ENCODE results near the gene TECPR2. TPM values are rescaled to one million over a fixed set of nuclear protein-coding genes. Genes with fewer than 3 reads are reported as not detected.

The TECPR2 gene
- total RNA-seq, 1 experiment from 2014 or later = 12.2 TPM

DNA sequence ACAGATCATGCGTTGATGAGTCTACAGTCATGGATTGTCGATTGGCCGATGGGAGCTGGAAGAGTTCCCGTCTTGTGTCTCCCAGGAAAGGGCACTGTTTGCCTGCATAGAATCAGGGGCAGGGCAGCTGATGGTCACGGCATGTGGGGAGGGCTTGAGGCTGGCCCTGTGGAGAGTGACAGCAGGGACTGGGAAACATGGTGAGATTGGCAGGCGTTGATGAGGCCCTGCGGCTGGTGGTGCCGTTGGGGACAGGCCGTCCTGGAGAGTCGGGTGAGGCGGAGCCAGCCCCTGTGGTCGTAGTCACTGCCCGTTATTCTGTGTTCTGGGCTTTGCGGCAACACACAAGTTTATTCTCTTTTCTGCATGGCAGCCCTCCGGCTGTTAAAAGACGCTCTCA is 52.9 kb downstream of the TECPR2 start:
- Histone ChIP-seq H3K4me1 (ENCODE audit: control insufficient read depth in 1 of 2, insufficient read depth in 2 of 2, low read length in 2 of 2) (no peaks in the 10 kb centered on the region), H3K36me3 (ENCODE audit: control insufficient read depth in 1 of 2, insufficient read depth in 2 of 2, low read length in 2 of 2) (no peaks in the 10 kb centered on the region), H3K4me2 (ENCODE audit: low read length) (no peak overlapping the region), H3K4me3 (replicated peaks in 1 of 2; ENCODE audit: low read depth in 1 of 2, low read length in 2 of 2) (no peak overlapping the region), H3K9me2 (ENCODE audit: insufficient read depth) (no peaks in the 10 kb centered on the region), H3K79me2 (ENCODE audit: insufficient read depth, low read length) (no peaks in the 10 kb centered on the region), H3K9ac (ENCODE audit: low read length) (no peak overlapping the region), H3K27me3 (ENCODE audit: insufficient read depth, low read length) (no peaks in the 10 kb centered on the region), H4K20me1 (ENCODE audit: insufficient read depth) (no peaks in the 10 kb centered on the region), H2AFZ (ENCODE audit: low read depth, low read length, poor library complexity, severe bottlenecking) (no peak overlapping the region), H3K27ac (ENCODE audit: low read depth, low read length) (no peak overlapping the region), H3K9me3 (ENCODE audit: control insufficient read depth in 1 of 2, insufficient read depth in 1 of 2, low read depth in 1 of 2, low read length in 2 of 2) (no peaks in the 10 kb centered on the region)
- TF ChIP-seq ZNF274 (IDR thresholded peaks at IDR 0.05; ENCODE audit: low read depth, low read length) (no peak), SIN3A (IDR thresholded peaks at IDR 0.05; ENCODE audit: low read depth) (no peak), RAD21 (IDR thresholded peaks at IDR 0.05; ENCODE audit: low read depth) (no peak), CEBPB (IDR thresholded peaks at IDR 0.05; ENCODE audit: low read depth) (no peak), POLR2AphosphoS5 (IDR thresholded peaks at IDR 0.05; ENCODE audit: low read depth, low read length) (no peak), EZH2phosphoT487 (IDR thresholded peaks at IDR 0.05; ENCODE audit: borderline replicate concordance) (no peak), JUND (IDR thresholded peaks at IDR 0.05) (no peak), ELF1 (IDR thresholded peaks at IDR 0.05; ENCODE audit: borderline replicate concordance, low read depth) (no peak), YY1 (IDR thresholded peaks at IDR 0.05; ENCODE audit: extremely low read depth, insufficient replicate concordance, low read depth, low read length) (no peak), FOSL1 (IDR thresholded peaks at IDR 0.05; ENCODE audit: low read depth) (no peak)
- TF ChIP-seq, protein P1, sequence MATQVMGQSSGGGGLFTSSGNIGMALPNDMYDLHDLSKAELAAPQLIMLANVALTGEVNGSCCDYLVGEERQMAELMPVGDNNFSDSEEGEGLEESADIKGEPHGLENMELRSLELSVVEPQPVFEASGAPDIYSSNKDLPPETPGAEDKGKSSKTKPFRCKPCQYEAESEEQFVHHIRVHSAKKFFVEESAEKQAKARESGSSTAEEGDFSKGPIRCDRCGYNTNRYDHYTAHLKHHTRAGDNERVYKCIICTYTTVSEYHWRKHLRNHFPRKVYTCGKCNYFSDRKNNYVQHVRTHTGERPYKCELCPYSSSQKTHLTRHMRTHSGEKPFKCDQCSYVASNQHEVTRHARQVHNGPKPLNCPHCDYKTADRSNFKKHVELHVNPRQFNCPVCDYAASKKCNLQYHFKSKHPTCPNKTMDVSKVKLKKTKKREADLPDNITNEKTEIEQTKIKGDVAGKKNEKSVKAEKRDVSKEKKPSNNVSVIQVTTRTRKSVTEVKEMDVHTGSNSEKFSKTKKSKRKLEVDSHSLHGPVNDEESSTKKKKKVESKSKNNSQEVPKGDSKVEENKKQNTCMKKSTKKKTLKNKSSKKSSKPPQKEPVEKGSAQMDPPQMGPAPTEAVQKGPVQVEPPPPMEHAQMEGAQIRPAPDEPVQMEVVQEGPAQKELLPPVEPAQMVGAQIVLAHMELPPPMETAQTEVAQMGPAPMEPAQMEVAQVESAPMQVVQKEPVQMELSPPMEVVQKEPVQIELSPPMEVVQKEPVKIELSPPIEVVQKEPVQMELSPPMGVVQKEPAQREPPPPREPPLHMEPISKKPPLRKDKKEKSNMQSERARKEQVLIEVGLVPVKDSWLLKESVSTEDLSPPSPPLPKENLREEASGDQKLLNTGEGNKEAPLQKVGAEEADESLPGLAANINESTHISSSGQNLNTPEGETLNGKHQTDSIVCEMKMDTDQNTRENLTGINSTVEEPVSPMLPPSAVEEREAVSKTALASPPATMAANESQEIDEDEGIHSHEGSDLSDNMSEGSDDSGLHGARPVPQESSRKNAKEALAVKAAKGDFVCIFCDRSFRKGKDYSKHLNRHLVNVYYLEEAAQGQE (IDR thresholded peaks at IDR 0.05; ENCODE audit: low read depth) = no peak
- TF ChIP-seq, protein P2, sequence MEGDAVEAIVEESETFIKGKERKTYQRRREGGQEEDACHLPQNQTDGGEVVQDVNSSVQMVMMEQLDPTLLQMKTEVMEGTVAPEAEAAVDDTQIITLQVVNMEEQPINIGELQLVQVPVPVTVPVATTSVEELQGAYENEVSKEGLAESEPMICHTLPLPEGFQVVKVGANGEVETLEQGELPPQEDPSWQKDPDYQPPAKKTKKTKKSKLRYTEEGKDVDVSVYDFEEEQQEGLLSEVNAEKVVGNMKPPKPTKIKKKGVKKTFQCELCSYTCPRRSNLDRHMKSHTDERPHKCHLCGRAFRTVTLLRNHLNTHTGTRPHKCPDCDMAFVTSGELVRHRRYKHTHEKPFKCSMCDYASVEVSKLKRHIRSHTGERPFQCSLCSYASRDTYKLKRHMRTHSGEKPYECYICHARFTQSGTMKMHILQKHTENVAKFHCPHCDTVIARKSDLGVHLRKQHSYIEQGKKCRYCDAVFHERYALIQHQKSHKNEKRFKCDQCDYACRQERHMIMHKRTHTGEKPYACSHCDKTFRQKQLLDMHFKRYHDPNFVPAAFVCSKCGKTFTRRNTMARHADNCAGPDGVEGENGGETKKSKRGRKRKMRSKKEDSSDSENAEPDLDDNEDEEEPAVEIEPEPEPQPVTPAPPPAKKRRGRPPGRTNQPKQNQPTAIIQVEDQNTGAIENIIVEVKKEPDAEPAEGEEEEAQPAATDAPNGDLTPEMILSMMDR (IDR thresholded peaks at IDR 0.05 in 2 of 3, conservative IDR thresholded peaks at IDR 0.05 in 1 of 3; ENCODE audit: borderline replicate concordance in 1 of 3, insufficient read depth in 1 of 3, low read depth in 2 of 3, low read length in 2 of 3) = no peak
- TF ChIP-seq, protein P3, sequence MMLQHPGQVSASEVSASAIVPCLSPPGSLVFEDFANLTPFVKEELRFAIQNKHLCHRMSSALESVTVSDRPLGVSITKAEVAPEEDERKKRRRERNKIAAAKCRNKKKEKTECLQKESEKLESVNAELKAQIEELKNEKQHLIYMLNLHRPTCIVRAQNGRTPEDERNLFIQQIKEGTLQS (IDR thresholded peaks at IDR 0.05) = no peak
- TF ChIP-seq, protein P4, sequence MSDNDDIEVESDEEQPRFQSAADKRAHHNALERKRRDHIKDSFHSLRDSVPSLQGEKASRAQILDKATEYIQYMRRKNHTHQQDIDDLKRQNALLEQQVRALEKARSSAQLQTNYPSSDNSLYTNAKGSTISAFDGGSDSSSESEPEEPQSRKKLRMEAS (IDR thresholded peaks at IDR 0.05) = no peak
- ATAC-seq = no peak
- no peak for DNase-seq (ENCODE audit: low read depth, low spot score)
- BruUV-seq (replicated peaks) = no TSS peak
- RAD21 ChIA-PET (ENCODE audit: low non-redundant PET in 1 of 2, low total read pairs in 2 of 2, uncharacterized antibody in 2 of 2, unreplicated experiment in 2 of 2) = no interaction called here
- intact Hi-C loops (cut with micrococcal nuclease) = no loop called here
- POLR2A ChIA-PET = no interaction called here
- CTCF ChIA-PET = no interaction called here
